ENCODE measurements around the gene DGCR2.

Gene DGCR2

DNA sequence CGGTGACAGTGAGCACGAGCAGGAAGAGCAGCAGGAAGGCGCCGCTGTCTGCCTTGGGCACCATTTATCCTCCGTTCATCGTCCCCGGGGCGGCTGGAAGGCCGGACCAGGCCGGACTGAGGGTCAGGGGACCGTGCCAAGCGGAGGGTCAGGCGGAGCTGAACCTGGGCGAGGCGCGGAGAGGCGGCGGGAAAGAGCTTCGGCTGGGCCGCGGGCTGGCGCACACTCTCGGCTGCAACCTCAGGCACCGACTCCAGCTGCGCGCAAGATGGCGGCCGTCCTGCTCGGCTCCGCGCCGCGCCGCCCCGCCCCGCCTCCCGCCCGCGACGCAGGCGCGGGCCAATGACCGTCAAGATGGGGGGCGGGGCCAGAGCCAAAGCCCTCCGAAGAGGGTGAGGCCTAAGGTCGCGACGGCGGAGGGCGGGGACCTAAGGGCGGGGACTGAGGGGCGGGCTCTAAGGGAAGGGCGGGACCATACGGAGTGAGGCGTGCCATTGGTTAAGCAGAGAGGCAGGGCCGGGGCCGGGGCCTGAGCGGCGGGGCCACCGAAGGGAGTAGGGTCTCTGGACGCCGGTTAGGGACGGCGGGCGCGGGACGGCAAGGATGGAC lies at the start of gene DGCR2:
DGCR2 (minus strand) TSS at position 270 of the 609 bp plus-strand sequence; CDS start at position 64, 206 bp downstream.
- TF ChIP-seq, protein P1, sequence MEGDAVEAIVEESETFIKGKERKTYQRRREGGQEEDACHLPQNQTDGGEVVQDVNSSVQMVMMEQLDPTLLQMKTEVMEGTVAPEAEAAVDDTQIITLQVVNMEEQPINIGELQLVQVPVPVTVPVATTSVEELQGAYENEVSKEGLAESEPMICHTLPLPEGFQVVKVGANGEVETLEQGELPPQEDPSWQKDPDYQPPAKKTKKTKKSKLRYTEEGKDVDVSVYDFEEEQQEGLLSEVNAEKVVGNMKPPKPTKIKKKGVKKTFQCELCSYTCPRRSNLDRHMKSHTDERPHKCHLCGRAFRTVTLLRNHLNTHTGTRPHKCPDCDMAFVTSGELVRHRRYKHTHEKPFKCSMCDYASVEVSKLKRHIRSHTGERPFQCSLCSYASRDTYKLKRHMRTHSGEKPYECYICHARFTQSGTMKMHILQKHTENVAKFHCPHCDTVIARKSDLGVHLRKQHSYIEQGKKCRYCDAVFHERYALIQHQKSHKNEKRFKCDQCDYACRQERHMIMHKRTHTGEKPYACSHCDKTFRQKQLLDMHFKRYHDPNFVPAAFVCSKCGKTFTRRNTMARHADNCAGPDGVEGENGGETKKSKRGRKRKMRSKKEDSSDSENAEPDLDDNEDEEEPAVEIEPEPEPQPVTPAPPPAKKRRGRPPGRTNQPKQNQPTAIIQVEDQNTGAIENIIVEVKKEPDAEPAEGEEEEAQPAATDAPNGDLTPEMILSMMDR (IDR thresholded peaks at IDR 0.05; ENCODE audit: insufficient read depth, low read length, poor library complexity, severe bottlenecking), result no peak

GRCh38 chr22:19169947-19170318 lies 47.7 kb upstream of the DGCR2 start:
- TF ChIP-seq, protein P1 (IDR thresholded peaks at IDR 0.05; ENCODE audit: insufficient read depth, low read length, poor library complexity, severe bottlenecking), result no peak
- no peaks in the 10 kb centered on the region; the same call in none of the 2 replicates for H3K36me3 ChIP-seq (ENCODE audit: control insufficient read depth, insufficient read depth, low read length)
- H3K27me3 ChIP-seq (replicated peaks; ENCODE audit: control insufficient read depth, insufficient read depth, low read length), result peaks cover 4% of the 10 kb centered on the region; the same call in 1 of the 2 replicates
- no peak for DNase-seq (ENCODE audit: extremely low read depth, insufficient read length)
- no peak overlapping the region for H3K4me3 ChIP-seq (replicated peaks; ENCODE audit: low read depth, low read length)

More for the DNA sequence above, at the start of gene DGCR2:
- Histone ChIP-seq H3K4me3 (replicated peaks; ENCODE audit: low read depth, low read length) (peak within 1 kb of the TSS; percentile 90), H3K36me3 (ENCODE audit: control insufficient read depth, insufficient read depth, low read length) (no peaks in the 10 kb centered on the region), H3K27me3 (replicated peaks; ENCODE audit: control insufficient read depth, insufficient read depth, low read length) (no peaks in the 10 kb centered on the region)
- DNase-seq (ENCODE audit: extremely low read depth, insufficient read length), result peak; percentile 94

- no peaks in the 10 kb centered on the region for H3K36me3 ChIP-seq (ENCODE audit: control insufficient read depth, insufficient read depth, low read length)
- no peak for DNase-seq (ENCODE audit: extremely low read depth, insufficient read length)
- no peak overlapping the region for H3K4me3 ChIP-seq (replicated peaks; ENCODE audit: low read depth, low read length)
- TF ChIP-seq, protein P1 (IDR thresholded peaks at IDR 0.05; ENCODE audit: insufficient read depth, low read length, poor library complexity, severe bottlenecking), result no peak
- H3K27me3 ChIP-seq (replicated peaks; ENCODE audit: control insufficient read depth, insufficient read depth, low read length), result peaks cover 4% of the 10 kb centered on the region; the same call in 1 of the 2 replicates
Observed at GRCh38 chr22:19169002-19169946, 47.1 kb upstream of the DGCR2 start.

- TF ChIP-seq, protein P1 (IDR thresholded peaks at IDR 0.05; ENCODE audit: insufficient read depth, low read length, poor library complexity, severe bottlenecking), result no peak
- no peak overlapping the region for H3K4me3 ChIP-seq (replicated peaks; ENCODE audit: low read depth, low read length)
- no peaks in the 10 kb centered on the region for H3K36me3 ChIP-seq (ENCODE audit: control insufficient read depth, insufficient read depth, low read length)
- DNase-seq (ENCODE audit: extremely low read depth, insufficient read length), result no peak
- peaks cover 4% of the 10 kb centered on the region; the same call in 1 of the 2 replicates for H3K27me3 ChIP-seq (replicated peaks; ENCODE audit: control insufficient read depth, insufficient read depth, low read length)
Observed at GRCh38 chr22:19168088-19168890, 46.1 kb upstream of the DGCR2 start.

GRCh38 chr22:19167106-19167869 lies 45.1 kb upstream of the DGCR2 start:
- H3K36me3 ChIP-seq (ENCODE audit: control insufficient read depth, insufficient read depth, low read length), result no peaks in the 10 kb centered on the region
- TF ChIP-seq, protein P1 (IDR thresholded peaks at IDR 0.05; ENCODE audit: insufficient read depth, low read length, poor library complexity, severe bottlenecking), result no peak
- H3K27me3 ChIP-seq (replicated peaks; ENCODE audit: control insufficient read depth, insufficient read depth, low read length), result peaks cover 4% of the 10 kb centered on the region; the same call in 1 of the 2 replicates
- no peak overlapping the region for H3K4me3 ChIP-seq (replicated peaks; ENCODE audit: low read depth, low read length)
- no peak for DNase-seq (ENCODE audit: extremely low read depth, insufficient read length)

All from GM06990 (cell line).